ENCODE results near the gene CYYR1.

DNA sequence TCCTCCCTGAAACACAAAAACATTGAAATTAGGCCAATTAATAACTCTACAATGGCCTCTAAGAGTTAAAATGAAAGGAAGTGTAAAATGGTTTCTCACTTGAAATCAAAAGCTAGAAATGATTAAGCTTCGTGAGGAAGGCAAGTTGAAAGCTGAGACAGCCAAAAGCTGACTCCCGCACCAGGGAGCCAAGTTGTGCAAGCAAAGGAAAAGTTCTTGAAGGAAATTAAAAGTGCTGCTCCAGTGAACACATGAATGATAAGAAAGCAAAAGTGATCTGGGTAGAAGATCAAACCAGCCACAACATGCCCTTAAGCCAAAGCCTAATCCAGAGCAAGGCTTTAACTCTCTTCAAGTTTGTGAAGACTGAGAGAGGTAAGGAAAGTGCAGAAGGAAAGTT, 22.8 kb downstream of the CYYR1 start:
- TF ChIP-seq GATA2 (IDR thresholded peaks at IDR 0.05; ENCODE audit: low read depth, low read length) (no peak), GATA3 (IDR thresholded peaks at IDR 0.05; ENCODE audit: low read depth, low read length) (no peak)

All from SH-SY5Y (cell line).